Activated T-helper 1 cell treated with anti-CD3 and anti-CD28 coated beads, Interleukin-12 subunit alpha, Interleukin-12 subunit beta, Interleukin-2, Interleukin-4 antibody, amounts not matched to agents 30 ng/mL and 10 ng/mL and 1 ng/mL, durations not matched to agents 14 hours and 24 hours and 36 hours (primary cell): ENCODE data around the gene POLG2. TPM values are rescaled to one million over a fixed set of nuclear protein-coding genes. Genes with fewer than 3 reads are reported as not detected.

Experiments used
- DNase-seq: peaks from one replicate; pipeline ENCODE4 v3.0.0; 2021; ENCODE audit warnings: low spot score
- H3K27ac Mint-ChIP-seq: one replicate; pipeline ENCODE4 v1.8.0; 2021; ENCODE audit warnings: mild to moderate bottlenecking, mixed read lengths
- H3K27me3 Mint-ChIP-seq: one replicate; pipeline ENCODE4 v1.8.0; 2022; ENCODE audit warnings: mild to moderate bottlenecking, moderate library complexity, mixed read lengths; ENCODE audit not compliant: insufficient read depth
- H3K36me3 Mint-ChIP-seq: one replicate; pipeline ENCODE4 v1.8.0; 2021; ENCODE audit warnings: low read depth, mixed read lengths
- H3K4me1 Mint-ChIP-seq: one replicate; pipeline ENCODE4 v1.8.0; 2021; ENCODE audit warnings: low read depth, mixed read lengths
- H3K4me3 Mint-ChIP-seq: one replicate; pipeline ENCODE4 v1.8.0; 2021; ENCODE audit warnings: mild to moderate bottlenecking, moderate library complexity, mixed read lengths
- H3K9me3 Mint-ChIP-seq: one replicate; pipeline ENCODE4 v1.8.0; 2021; ENCODE audit warnings: mixed read lengths
- intact Hi-C: fragments of 100-400 bp; cut with micrococcal nuclease; formaldehyde crosslinking; loops from one replicate; pipeline ENCODE4 v1.15.1; 2024
- total RNA-seq: library from RNA; stranded (reverse); gene quantifications from 2 replicates; pipeline ENCODE4 v1.2.3, GENCODE V29; 2022

POLG2 gene
- 33.3 and 36.5 TPM in 2 replicates for total RNA-seq

DNA sequence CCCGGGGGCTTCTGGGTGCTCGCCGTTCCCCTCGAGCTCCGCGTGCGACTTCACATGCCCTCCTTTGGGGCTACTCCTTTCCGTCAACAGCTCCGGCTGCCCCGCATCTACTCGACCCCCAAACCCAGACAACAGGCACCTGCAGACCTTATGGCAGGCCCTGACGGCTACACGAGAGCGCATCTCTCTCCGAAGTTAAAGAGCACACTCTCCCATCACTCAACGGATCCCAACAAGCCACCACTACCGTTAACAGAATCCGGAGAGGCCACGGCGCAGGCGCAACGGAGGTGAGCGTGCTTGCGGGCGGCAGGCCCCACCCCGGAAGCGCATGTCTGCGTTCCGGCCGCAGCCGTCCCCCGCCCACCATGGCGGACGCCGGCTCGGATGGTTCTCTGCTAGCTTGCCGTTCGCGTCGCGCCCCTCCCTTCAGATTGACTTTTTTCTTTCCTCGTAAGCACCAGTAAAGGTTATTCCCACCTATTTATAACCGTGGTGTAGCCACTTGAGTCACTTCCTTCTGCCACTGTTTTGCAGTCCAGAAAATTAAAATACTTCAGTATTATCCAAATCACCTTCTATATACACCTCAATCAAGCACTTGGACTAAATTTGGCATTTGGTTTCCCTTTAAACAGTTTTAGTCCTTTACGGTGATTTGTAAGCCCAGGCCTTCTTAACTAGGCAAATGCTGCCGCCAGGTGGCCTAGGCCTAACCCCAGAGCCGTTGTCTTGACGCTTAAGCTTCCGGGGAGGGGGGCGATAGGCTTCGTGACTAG lies at the start of gene POLG2:
TSS of gene POLG2 (minus strand) at position 269 of the 779 bp plus-strand sequence. CDS start at position 183, 86 bp downstream.
- Mint-ChIP-seq H3K9me3 (no peaks in the 10 kb centered on the region), H3K4me3 (peak within 1 kb of the TSS; percentile 100), H3K27me3 (no peaks in the 10 kb centered on the region), H3K4me1 (peaks cover 69% of the 10 kb centered on the region), H3K27ac (peak within 1 kb of the TSS; percentile 100), H3K36me3 (peaks cover 60% of the 10 kb centered on the region)
- intact Hi-C loops: loop anchor here (1.0 to 10.0 kb wide), 5 partner anchors 9 to 472 kb away; partner anchors contain the start of genes CEP95, DDX5 and ICAM2
- DNase-seq: peak; percentile 94

DNA sequence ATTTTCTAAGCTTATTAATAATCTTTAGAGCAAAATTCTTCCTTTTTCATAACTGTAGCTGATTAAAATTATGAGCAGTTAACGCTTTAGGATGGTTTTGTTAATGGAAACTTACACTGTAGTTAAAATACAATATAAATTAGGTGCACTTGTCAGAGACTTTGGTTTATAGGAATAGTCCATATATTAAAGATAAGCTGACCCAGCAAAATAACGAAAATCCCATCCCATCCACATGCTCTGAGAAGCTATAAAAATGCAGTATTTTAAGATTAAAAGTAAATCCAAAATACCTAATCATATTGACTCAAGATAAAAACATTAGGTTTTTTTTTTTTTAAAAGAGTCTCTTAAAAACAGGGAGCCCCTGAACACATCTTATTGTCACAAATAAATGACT lies 47.9 kb upstream of the POLG2 start:
- H3K4me3 Mint-ChIP-seq: no peak overlapping the region
- no peaks in the 10 kb centered on the region for H3K4me1 Mint-ChIP-seq
- H3K27ac Mint-ChIP-seq: no peak overlapping the region
- H3K36me3 Mint-ChIP-seq: peaks cover 13% of the 10 kb centered on the region
- H3K27me3 Mint-ChIP-seq: no peaks in the 10 kb centered on the region
- intact Hi-C loops: no loop called here
- no peak for DNase-seq
- no peaks in the 10 kb centered on the region for H3K9me3 Mint-ChIP-seq

DNA sequence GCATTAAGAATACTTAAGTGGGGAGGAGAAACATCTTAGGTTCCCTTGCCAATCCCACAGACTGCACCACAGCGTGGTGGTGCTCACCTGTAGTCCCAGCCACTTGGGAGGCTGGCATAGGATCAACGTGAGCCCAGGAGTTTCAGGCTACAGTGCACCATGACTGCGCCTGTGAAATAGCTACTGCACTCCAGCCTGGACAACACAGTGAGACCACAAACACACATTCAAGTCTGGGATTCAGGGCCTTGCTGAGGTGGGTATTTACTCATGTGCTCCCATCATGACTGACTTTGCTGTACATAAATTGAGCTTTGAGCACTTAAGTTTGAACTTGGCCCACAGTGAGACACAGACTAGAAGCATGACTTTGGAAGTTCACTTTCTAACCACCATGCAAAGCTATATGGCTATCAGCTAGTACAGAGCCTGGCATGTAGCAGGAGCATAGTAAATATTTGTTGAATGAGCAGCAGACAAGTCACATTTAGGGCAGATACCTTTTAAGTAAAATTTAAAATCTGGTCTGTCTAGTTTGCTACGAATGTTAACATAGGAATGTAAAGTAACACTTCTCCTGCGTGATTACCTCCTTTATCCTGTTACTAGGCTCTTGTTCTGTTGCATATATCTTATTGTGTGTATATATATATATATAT lies 43.4 kb upstream of the POLG2 start:
- Mint-ChIP-seq H3K36me3 (peaks cover 35% of the 10 kb centered on the region), H3K27me3 (no peaks in the 10 kb centered on the region), H3K4me3 (no peak overlapping the region), H3K27ac (no peak overlapping the region), H3K9me3 (no peaks in the 10 kb centered on the region), H3K4me1 (no peaks in the 10 kb centered on the region)
- intact Hi-C loops: no loop called here
- DNase-seq: no peak

DNA sequence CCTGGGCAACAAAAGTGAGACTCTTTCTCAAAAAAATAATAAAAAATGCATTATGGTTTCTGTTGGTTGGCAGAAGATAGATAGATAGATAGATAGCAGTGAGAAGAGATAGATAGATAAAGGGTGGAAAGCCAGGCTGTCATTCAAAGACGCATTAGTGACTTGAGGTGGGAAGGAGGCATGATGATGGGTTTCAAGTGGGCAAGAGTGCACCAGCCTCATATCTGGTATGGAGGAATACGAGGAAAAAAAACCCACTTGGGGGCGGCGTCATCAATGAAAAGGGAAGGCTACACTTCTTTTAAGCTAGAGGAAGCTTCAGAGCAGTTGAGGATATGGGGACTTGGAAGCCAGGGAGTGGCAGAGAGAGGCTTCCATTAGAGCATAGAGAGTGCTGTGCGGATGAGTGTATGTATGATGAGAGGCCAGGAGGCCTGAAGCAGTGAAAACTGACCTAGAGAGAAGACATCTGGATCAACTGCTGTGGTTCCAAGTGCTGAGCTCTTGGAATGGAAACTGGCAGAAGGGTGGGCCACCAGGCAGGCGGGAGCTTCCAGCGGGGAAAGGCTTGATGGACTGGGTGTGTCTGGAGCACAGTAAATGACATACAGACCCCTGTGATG lies 41.8 kb upstream of the POLG2 start:
- Mint-ChIP-seq H3K36me3 (peaks cover 41% of the 10 kb centered on the region), H3K4me3 (no peak overlapping the region), H3K27ac (peak overlapping the region; percentile 12)

DNA sequence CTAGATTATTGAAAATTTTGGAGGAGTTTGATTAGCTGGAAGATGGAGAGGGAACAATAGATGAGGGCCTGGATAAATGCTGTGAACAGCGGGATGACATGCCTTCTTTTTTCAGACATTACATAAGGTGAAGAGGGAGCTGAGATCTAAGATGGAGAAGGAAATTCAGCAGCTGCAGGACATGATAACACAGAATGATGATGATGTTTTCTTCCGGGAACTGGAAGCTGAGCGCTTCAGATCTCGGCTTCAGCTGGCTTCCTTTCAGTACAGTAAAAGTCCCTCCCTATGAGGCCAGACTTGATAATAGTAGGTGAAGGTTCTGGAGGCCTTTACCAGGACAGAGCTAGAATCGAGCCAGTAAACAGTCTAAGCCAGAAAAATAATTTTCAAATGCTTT lies 40.6 kb upstream of the POLG2 start:
- no peak overlapping the region for H3K27ac Mint-ChIP-seq
- peaks cover 47% of the 10 kb centered on the region for H3K36me3 Mint-ChIP-seq
- no peak overlapping the region for H3K4me3 Mint-ChIP-seq

More for the DNA sequence above, 41.8 kb upstream of the POLG2 start:
- no peak for DNase-seq
- no peaks in the 10 kb centered on the region for H3K27me3 Mint-ChIP-seq
- no peaks in the 10 kb centered on the region for H3K9me3 Mint-ChIP-seq
- H3K4me1 Mint-ChIP-seq: peaks cover 7% of the 10 kb centered on the region
- intact Hi-C loops: no loop called here

DNA sequence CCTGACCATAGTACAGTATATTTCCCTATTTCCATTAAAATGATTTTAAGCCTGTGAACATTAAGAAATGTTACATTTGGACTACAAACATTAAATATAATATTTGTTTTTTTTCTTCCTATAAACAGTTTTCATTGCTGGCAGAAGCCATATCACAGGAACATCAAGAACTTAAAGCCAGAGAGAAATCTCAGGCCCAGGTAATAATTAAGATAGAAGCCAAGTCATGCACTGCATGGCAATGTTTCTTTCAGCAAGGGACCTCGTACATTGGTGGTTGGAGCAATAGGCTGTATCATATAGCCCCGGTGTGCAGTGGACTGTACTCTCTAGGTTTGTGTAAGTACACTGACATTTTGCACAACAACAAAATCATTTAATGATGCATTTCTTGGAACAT lies 40.1 kb upstream of the POLG2 start:
- no peak for DNase-seq
- H3K36me3 Mint-ChIP-seq: peaks cover 51% of the 10 kb centered on the region

More for the DNA sequence above, 40.6 kb upstream of the POLG2 start:
- Mint-ChIP-seq H3K4me1 (peaks cover 14% of the 10 kb centered on the region), H3K9me3 (no peaks in the 10 kb centered on the region), H3K27me3 (no peaks in the 10 kb centered on the region)
- intact Hi-C loops: no loop called here
- DNase-seq: no peak

DNA sequence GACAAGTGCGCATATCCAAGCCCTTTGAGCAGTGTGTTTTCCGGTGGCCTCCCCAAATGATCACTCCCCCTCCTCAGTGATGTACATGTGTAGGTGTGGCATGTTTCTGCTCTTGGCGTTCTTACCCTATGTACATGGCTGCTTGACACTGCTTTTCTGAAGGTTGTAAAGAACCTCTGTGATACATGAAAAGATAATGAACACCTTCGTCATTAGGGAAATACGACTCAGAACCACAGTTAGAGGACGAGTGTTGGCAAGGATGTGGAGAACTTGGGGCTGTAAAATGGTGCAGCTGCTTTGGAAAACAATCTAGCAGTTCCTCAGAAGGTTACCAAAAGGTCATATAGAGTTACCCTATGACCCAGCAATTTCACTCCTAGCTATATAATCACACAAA lies 38.5 kb upstream of the POLG2 start:
- peaks cover 14% of the 10 kb centered on the region for H3K4me1 Mint-ChIP-seq

More for the DNA sequence above, 40.1 kb upstream of the POLG2 start:
- Mint-ChIP-seq H3K27ac (no peak overlapping the region), H3K4me1 (peaks cover 14% of the 10 kb centered on the region), H3K9me3 (no peaks in the 10 kb centered on the region), H3K4me3 (no peak overlapping the region), H3K27me3 (no peaks in the 10 kb centered on the region)
- intact Hi-C loops: no loop called here

DNA sequence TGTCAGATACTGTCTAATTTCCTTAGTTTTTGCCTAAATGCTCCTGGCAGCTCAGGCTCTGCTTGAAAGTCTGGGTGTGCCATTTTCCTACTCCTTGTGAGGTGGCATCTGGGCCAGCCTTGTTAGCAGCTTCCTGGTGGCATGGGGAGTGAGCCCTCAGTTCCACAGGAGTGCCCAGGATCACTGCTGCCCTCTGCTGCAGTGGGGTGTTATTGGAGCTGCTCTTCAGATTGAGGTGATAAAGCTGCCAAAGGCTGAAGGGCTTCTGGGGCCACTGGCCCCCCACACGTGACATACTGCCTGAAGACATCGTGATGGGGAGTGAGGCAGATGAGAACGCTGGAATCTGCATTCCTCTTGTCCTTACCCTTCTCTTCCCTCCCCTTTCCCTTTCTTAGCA lies 37.3 kb upstream of the POLG2 start:
- peaks cover 14% of the 10 kb centered on the region for H3K4me1 Mint-ChIP-seq
- intact Hi-C loops: loop anchor here (5.0 kb wide), 1 partner anchor 68 kb away; no protein-coding TSS in a partner anchor
- H3K27me3 Mint-ChIP-seq: no peaks in the 10 kb centered on the region
- H3K4me3 Mint-ChIP-seq: no peak overlapping the region
- H3K9me3 Mint-ChIP-seq: no peaks in the 10 kb centered on the region
- peaks cover 66% of the 10 kb centered on the region for H3K36me3 Mint-ChIP-seq
- peak overlapping the region; percentile 36 for H3K27ac Mint-ChIP-seq
- DNase-seq: no peak

More for the DNA sequence above, 38.5 kb upstream of the POLG2 start:
- no peak for DNase-seq
- Mint-ChIP-seq H3K36me3 (peaks cover 61% of the 10 kb centered on the region), H3K27ac (no peak overlapping the region), H3K9me3 (no peaks in the 10 kb centered on the region), H3K27me3 (no peaks in the 10 kb centered on the region), H3K4me3 (no peak overlapping the region)
- intact Hi-C loops: no loop called here

DNA sequence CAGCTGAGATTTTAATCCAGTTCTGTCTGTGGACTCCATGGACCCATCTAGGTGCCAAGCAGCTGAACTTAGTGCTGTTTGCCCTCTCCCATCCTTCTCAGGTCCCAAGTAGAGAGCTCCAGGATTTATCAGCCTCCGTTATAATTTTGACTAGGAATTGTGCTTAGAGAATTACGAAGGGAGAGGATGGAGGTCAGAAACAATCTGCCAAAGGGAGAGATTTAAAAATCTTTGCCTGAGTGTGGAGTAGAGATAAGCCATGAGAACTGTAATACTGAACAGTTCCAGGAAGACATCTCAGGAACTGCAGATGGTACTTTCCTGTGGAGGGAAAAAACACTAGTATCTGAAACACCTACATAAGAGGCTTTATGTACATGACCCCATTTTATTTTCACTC lies 36.9 kb upstream of the POLG2 start:
- intact Hi-C loops: loop anchor here (5.0 kb wide), 1 partner anchor 69 kb away; no protein-coding TSS in a partner anchor
- H3K4me1 Mint-ChIP-seq: peaks cover 14% of the 10 kb centered on the region

DNA sequence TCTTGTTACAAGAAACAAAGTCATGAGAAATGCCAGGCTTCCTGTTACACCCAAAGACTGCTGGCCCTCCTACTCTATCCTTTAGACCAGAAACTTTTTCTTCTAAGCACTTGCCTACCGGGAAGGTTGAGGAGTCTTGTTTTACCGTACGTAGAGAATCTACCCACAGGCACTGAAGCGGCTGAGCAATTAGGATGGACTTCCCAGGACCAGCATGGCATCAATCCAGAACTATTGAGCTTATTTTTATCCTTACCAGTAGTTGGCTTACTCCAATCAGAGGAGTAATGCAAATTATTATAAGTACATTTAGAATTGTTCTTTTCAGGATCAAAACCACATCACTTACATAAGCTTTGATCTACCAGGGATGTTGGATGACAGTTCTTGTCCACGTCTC lies 35.6 kb upstream of the POLG2 start:
- H3K4me3 Mint-ChIP-seq: no peak overlapping the region
- no peak for DNase-seq
- H3K27me3 Mint-ChIP-seq: no peaks in the 10 kb centered on the region
- intact Hi-C loops: loop anchor here (5.0 kb wide), 1 partner anchor 70 kb away; no protein-coding TSS in a partner anchor
- no peak overlapping the region for H3K27ac Mint-ChIP-seq
- H3K4me1 Mint-ChIP-seq: peaks cover 14% of the 10 kb centered on the region
- no peaks in the 10 kb centered on the region for H3K9me3 Mint-ChIP-seq
- peaks cover 60% of the 10 kb centered on the region for H3K36me3 Mint-ChIP-seq

More for the DNA sequence above, 36.9 kb upstream of the POLG2 start:
- Mint-ChIP-seq H3K4me3 (no peak overlapping the region), H3K27me3 (no peaks in the 10 kb centered on the region), H3K9me3 (no peaks in the 10 kb centered on the region), H3K27ac (peak overlapping the region; percentile 36), H3K36me3 (peaks cover 67% of the 10 kb centered on the region)
- no peak for DNase-seq

DNA sequence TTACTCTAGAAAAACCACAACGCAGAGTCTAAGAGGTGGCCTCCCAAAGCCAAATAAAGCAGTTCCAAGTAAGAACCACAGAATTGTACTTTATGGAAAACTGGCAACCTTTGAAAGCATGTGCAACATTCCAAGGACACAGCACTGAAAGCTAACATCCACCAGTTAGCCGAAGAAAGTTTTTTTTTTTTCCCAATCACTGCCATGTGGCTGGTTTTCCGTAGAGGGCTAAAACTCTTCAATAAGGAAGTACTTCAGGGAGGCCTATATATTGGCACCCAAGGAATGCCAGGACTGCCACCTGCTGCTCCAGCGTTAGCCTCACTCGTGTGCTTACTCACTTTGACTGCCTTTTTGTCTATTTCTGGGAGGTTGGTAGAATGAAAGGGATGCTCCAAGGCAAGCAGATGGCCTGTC lies 35.1 kb upstream of the POLG2 start:
- Mint-ChIP-seq H3K36me3 (peaks cover 59% of the 10 kb centered on the region), H3K9me3 (no peaks in the 10 kb centered on the region), H3K27me3 (no peaks in the 10 kb centered on the region), H3K4me3 (no peak overlapping the region), H3K4me1 (peaks cover 14% of the 10 kb centered on the region), H3K27ac (no peak overlapping the region)
- no peak for DNase-seq
- intact Hi-C loops: loop anchor here (5.0 kb wide), 1 partner anchor 70 kb away; no protein-coding TSS in a partner anchor

DNA sequence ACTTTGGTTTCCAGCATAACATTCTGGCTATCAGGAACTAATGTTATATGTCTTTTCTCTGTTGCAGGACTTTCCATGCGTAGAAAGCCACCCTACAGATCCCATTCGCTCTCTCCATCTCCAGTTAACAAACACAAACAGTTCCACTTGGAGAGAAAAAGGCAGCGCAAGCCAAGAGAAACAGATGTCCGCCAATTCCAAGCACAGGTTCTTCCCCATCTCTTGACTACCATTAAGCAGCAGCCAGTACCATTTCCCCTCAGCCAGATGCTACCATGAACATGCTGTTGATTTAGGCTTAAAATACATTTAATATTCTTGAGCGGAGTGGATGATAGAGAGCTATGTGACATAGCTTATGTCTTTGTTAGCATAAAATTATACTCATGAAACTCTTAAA lies 32.4 kb upstream of the POLG2 start:
- Mint-ChIP-seq H3K36me3 (peaks cover 60% of the 10 kb centered on the region), H3K27ac (no peak overlapping the region), H3K9me3 (no peaks in the 10 kb centered on the region), H3K4me3 (no peak overlapping the region), H3K4me1 (peaks cover 13% of the 10 kb centered on the region), H3K27me3 (no peaks in the 10 kb centered on the region)
- no peak for DNase-seq
- intact Hi-C loops: no loop called here

DNA sequence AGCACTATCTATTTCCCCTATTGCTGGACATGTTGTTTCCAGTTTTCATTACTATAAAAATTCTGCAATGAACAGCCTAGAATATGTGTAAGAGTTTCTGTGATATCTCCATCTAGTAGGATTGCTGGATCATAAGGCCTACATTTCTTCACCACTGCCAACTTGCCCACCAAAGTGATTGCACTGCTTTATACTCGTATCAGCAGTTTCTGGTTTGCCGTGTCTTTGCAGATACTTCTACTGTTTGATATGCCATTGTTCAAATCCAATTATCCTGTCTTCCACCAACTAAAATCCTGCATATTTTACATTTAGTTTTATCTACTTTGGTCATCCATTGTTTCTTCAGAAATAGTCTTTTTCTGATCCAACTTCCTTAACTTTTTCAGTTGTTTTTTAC lies 31.1 kb upstream of the POLG2 start:
- H3K9me3 Mint-ChIP-seq: no peaks in the 10 kb centered on the region
- intact Hi-C loops: no loop called here
- H3K27ac Mint-ChIP-seq: no peak overlapping the region
- no peaks in the 10 kb centered on the region for H3K27me3 Mint-ChIP-seq
- H3K4me1 Mint-ChIP-seq: peaks cover under 1% of the 10 kb centered on the region
- no peak for DNase-seq
- no peak overlapping the region for H3K4me3 Mint-ChIP-seq
- H3K36me3 Mint-ChIP-seq: peaks cover 56% of the 10 kb centered on the region
